IPS-NIHi11 (cell line): ENCODE results near the gene SPACA4.
"Not testable (repeated sequence)": the region's sequence is repeated elsewhere in the genome, so short reads cannot be mapped to it uniquely, and the experiment has no call there.

Source experiments
- DNase-seq: peaks from one replicate; pipeline ENCODE4 v3.0.0; 2012; ENCODE audit warnings: mixed read lengths, low spot score

Gene SPACA4

DNA sequence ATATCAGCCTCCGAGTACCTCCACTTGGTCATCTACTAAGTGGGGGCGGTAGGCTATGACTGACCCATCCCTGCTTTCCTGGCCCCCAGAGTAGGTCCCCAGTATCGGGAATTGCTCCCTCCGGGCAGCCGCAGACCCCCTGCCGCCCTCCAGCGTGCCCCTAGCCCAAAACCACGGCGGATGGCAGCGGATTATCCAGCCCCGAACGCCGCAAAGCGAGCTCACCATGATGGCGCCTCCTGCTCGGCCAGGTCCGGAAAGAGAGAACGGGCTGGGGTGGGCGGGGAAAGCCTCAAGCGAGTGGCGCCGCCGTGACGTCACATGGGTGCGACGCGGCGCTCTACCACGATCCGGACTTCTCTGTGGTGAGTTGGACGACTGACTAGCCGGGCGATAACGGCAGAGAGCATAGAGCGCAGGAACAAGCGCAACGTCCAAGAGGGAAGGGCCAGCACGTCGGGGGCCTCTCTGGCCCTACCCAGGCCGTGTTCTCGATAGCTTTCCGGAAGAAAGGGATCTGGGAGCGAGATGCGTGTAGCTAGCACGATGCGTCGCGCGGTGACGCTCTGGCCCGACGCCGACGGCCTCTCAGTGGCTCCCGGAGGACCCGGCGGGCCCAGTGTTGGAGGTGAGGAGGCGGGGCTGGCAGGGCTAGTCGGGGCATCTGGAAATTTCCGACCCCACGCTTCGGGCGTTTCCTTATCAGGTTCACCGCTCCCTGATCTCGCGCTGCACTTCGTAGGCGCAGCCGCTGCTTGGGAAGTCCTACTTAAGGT is 12.6 kb downstream of the SPACA4 start, which contains the start of the genes RPL18 and SPHK2:
RPL18 (minus strand) TSS at position 263 of the 776 bp plus-strand sequence; CDS start at position 228, 35 bp downstream.
SPHK2 (plus strand) TSS at position 591 of the 776 bp plus-strand sequence. CDS start 1,009 bp downstream, outside the sequence.
- DNase-seq: peak; percentile 98

- no peak for DNase-seq
Measured at GRCh38 chr19:48619692-48620585, 13.4 kb downstream of the SPACA4 start.

- no peak for DNase-seq
Measured at GRCh38 chr19:48623556-48624066, 17.1 kb downstream of the SPACA4 start.

- peak; percentile 92 for DNase-seq
Measured at GRCh38 chr19:48624067-48624594, 17.6 kb downstream of the SPACA4 start.

DNA sequence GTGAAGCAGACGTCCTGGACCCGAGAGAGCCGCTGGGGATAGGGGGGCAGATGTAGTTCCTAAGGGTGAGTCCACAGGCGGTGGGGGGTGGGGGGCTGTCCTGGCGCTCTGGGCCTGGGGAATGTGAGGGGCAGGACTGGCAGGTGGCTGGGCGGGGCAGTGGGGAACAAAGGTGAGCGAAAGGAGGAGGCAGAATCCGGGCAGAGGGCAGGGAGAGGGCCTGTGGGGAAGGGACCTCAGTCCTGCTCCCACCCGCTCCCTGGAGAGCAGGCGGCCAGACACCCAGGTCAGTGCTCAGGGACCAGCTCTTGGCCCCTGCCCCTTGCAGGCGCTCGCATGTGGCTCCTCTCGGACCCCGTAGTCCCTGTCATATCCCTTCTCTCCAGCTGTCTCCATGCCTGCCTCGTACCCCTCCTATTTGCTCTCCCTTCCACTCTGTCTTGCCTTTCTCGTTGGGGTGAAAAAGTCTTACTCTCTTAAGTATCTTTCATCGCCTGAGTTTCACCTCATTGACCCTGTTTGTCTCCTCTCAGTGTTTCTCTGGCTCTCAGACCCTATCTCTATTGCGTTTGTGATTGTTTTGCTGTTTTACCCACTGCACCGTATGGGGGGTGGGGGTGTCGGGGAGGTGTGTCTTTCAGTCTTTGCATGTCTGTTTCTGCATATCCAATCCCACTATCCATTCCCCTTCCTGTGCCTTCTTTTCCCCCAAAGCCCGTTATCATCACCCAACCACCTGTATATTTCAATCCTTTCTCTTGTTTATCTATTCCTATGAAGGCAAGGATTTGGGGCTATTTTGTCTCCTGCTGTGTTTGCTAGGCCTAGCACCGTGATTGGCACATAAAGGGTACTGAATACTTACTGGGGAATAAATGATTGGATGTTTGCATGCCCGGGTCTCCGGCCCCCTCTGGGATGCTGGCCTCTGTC is 18.5 kb downstream of the SPACA4 start:
- no peak for DNase-seq

DNA sequence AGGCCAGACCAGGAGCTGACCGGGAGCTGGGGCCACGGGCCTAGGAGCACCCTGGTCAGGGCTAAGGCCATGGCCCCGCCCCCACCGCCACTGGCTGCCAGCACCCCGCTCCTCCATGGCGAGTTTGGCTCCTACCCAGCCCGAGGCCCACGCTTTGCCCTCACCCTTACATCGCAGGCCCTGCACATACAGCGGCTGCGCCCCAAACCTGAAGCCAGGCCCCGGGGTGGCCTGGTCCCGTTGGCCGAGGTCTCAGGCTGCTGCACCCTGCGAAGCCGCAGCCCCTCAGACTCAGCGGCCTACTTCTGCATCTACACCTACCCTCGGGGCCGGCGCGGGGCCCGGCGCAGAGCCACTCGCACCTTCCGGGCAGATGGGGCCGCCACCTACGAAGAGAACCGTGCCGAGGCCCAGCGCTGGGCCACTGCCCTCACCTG is 19.4 kb downstream of the SPACA4 start:
- no peak for DNase-seq

DNA sequence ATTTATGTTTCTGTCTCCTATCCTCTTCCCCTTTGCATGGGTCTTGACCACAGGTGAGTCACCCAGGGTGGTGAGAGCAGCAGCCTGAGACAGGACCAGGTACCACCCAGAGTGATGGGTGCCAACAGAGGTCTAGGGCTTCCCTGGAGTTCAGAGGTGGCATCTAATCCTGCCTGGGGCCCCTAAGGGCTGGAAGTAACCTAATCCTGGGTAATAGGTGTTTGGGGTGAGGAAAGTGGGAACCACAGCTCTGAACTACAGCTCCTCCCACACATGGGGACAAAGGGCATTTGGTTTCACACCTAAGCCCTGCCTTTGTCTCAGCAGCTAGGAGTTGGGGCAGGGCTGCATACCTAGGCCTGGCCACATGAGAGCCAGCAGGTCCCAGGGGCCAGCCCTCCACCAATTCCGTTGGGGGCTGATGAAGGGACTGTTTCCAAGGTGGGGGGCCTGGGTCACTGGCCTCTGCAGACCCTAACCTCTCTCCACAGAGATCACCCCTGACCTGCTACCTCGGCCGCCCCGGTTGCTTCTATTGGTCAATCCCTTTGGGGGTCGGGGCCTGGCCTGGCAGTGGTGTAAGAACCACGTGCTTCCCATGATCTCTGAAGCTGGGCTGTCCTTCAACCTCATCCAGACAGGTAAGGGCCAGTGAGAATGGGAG is 20.8 kb downstream of the SPACA4 start:
- DNase-seq: no peak

DNA sequence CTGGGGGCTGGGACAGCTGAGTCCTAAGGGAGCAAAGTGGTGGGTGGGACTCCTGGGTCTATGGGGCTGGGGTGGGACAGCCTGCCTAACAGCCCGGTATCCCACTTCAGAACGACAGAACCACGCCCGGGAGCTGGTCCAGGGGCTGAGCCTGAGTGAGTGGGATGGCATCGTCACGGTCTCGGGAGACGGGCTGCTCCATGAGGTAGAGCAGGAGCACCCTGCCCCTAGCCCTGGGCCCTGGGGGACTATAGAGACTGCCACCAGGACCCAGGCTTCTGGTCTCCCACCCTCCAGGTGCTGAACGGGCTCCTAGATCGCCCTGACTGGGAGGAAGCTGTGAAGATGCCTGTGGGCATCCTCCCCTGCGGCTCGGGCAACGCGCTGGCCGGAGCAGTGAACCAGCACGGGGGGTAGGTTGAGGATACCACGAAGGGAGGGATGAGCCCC is 21.3 kb downstream of the SPACA4 start:
- DNase-seq: no peak

GRCh38 chr19:48628486-48629296 is 22.1 kb downstream of the SPACA4 start:
- DNase-seq: no peak

GRCh38 chr19:48629297-48629598 is 22.7 kb downstream of the SPACA4 start:
- DNase-seq: no peak

DNA sequence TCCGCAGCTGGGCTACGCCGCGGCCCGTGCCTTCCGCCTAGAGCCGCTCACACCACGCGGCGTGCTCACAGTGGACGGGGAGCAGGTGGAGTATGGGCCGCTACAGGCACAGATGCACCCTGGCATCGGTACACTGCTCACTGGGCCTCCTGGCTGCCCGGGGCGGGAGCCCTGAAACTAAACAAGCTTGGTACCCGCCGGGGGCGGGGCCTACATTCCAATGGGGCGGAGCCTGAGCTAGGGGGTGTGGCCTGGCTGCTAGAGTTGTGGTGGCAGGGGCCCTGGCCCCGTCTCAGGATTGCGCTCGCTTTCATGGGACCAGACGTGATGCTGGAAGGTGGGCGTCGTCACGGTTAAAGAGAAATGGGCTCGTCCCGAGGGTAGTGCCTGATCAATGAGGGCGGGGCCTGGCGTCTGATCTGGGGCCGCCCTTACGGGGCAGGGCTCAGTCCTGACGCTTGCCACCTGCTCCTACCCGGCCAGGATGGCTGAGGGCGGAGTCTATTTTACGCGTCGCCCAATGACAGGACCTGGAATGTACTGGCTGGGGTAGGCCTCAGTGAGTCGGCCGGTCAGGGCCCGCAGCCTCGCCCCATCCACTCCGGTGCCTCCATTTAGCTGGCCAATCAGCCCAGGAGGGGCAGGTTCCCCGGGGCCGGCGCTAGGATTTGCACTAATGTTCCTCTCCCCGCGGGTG is 23.2 kb downstream of the SPACA4 start:
- peak; percentile 76 for DNase-seq

- DNase-seq: no peak
Measured at GRCh38 chr19:48630296-48631063, 23.9 kb downstream of the SPACA4 start.

DNA sequence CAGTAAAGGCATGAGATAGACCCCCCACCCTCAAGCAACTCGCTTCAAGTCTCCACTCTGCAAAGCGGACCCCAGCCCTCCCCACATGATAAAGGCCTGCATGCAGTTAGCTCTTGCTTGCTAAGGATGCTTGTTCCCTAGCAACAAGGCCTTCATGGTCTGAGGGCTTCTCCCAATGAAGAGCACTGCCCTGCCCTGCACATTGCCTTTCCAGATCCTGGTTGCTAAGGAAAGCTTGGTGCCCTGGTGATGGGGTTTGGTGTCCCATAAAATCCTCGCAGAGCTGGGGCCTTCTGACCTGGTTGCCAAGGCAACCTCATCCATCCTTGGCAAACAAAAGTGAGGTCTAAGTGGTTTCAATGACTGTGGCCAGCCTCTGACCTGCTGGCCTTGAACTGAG is 24.7 kb downstream of the SPACA4 start:
- no peak for DNase-seq

DNA sequence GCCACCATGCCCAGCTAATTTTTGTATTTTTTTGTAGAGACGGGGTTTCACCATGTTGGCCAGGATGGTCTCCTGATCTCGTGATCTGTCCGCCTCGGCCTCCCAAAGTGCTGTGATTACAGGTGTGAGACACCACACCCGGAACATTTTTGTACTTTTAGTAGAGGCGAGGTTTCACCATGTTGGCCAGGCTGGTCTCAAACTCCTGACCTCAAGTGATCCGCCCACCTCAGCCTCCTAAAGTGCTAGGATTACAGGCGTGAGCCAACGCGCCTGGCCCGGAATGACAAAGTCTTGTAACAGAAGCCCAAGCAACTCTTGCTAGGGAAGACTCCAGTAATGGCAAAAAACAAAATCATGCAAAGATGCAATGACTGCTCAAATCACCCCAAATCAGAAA is 25.7 kb downstream of the SPACA4 start:
- DNase-seq: not testable (repeated sequence)

GRCh38 chr19:48632692-48633147 is 26.2 kb downstream of the SPACA4 start:
- DNase-seq: no peak

DNA sequence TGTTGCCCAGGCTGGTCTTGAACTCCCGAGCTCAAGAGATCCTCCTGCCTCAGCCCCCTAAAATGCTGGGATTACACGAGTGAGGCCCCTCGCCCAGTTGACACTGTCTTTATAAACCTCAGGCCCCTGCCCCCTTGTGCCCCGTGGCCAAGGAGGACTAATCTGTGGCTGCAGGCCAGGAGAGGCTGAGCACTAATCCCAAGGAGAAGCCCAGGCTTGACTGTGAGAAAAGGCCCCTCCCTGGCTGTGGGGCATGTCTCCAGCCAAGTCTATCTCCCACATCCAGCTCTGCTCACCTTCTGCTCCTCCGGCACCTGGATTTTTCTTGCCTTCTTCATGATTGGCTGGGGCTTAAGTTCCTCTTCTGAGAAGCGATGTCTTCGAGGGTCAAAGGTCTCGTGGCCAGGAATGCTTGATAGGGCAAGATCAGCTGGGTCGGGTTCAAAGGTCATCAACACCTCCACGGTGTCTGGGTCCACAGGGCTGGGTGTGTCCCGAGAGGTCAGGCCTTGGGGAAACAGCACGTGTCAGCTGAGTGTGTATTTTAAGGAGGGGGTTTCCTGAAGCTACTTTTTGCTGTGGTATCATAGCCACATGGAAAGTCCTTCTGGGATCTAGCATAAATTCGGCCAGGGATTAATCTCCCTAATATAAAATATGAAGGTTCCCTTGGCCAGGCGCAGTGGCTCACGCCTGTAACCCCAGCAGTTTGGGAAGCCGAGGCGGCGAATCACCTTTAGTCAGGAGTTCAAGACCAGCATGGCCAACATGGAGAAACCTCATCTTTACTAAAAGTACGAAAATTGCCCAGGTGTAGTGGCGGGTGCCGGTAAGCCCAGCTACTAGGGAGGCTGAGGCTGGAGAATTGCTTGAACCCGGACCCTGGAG is 26.9 kb downstream of the SPACA4 start:
- no peak for DNase-seq

DNA sequence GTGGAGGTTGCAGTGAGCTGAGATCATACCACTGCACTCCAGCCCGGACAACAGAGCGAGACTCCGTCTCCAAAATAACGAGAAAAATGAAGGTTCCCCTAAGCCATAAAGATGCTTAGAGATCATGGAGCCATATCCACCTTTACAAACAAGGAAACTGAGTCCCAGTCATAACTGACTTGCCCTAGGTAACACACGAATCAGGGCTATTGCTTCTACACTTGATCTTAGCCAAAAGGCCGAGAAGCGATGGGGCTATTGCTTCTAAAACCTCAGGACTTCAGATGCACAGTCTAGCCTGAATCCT is 27.4 kb downstream of the SPACA4 start:
- DNase-seq: no peak
